Esophagus muscularis mucosa (tissue), 3 donors: ENCODE results near the gene PEX6.

ENCODE experiments used
- EP300 ChIP-seq: sonication (generic); formaldehyde crosslinking; IDR thresholded peaks from one replicate; pipeline ENCODE4 v1.6.1; 2017; ENCODE audit warnings: antibody characterized with exemption
- TF ChIP-seq, protein P1 (sequence below), 3 experiments: fragments of 200-600 bp in 2 of 3; fragments of 450-650 bp in 1 of 3; sonication (generic) in 2 of 3; IDR thresholded peaks; one replicate each; pipeline ENCODE4 v1.5.1; 2017 to 2019; ENCODE audit warnings: antibody characterized with exemption in 3 of 3, mild to moderate bottlenecking in 2 of 3, moderate library complexity in 1 of 3

DNA sequence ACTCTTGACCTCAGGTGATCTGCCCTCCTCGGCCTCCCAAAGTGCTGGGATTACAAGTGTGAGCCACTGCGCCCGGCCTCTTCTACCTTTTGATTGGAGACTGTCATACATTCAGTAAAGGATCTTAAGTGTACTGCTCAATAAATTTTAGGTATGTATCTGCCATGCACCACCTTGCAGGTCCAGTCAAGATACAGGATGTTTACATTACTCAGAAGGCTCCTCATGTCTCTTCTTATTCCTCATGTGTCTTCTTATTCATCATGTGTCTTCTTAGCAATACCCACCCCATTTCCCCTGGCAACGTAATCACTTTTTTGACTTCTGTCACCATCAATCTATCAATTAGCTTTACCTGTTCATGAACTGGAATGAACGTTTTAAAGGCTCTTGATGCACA is 26.9 kb upstream of the PEX6 start:
- TF ChIP-seq EP300: no peak
- TF ChIP-seq, protein P1, sequence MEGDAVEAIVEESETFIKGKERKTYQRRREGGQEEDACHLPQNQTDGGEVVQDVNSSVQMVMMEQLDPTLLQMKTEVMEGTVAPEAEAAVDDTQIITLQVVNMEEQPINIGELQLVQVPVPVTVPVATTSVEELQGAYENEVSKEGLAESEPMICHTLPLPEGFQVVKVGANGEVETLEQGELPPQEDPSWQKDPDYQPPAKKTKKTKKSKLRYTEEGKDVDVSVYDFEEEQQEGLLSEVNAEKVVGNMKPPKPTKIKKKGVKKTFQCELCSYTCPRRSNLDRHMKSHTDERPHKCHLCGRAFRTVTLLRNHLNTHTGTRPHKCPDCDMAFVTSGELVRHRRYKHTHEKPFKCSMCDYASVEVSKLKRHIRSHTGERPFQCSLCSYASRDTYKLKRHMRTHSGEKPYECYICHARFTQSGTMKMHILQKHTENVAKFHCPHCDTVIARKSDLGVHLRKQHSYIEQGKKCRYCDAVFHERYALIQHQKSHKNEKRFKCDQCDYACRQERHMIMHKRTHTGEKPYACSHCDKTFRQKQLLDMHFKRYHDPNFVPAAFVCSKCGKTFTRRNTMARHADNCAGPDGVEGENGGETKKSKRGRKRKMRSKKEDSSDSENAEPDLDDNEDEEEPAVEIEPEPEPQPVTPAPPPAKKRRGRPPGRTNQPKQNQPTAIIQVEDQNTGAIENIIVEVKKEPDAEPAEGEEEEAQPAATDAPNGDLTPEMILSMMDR (IDR thresholded peaks at IDR 0.05): no peak
